Hematopoietic multipotent progenitor cell (in vitro differentiated cells): Measurements from ENCODE around the gene TSGA10. TPM values are rescaled to one million over a fixed set of nuclear protein-coding genes. Genes with fewer than 3 reads are reported as not detected.
A peak's percentile ranks its signal among the peaks of the same experiment; 100 is the strongest.
"Not testable (repeated sequence)": the region's sequence is repeated elsewhere in the genome, so short reads cannot be mapped to it uniquely, and the experiment has no call there.

Experiments
- DNase-seq, 3 donors: peaks; one replicate each; pipeline ENCODE4 v3.0.0-alpha.2; 2011 to 2015; ENCODE audit warnings: low read depth in 2 of 3, low spot score in 2 of 3
- total RNA-seq: library from RNA; depleted of rRNA; stranded (reverse); fragments of >200 nt; gene quantifications from one replicate; pipeline ENCODE4 v1.2.3, GENCODE V29; 2012

The TSGA10 gene
- total RNA-seq, 1 donor, result 2.7 TPM

- no peak for DNase-seq
Observed at GRCh38 chr2:99084256-99084655, 70.5 kb downstream of the TSGA10 start.

- DNase-seq, result no peak
Observed at GRCh38 chr2:99081891-99082290, 72.9 kb downstream of the TSGA10 start.

- DNase-seq, result no peak
Observed at GRCh38 chr2:99079226-99079625, 75.5 kb downstream of the TSGA10 start.

GRCh38 chr2:99072551-99072950 lies 82.2 kb downstream of the TSGA10 start:
- DNase-seq, result no peak

- DNase-seq, result no peak
Observed at GRCh38 chr2:99067871-99068625, 86.7 kb downstream of the TSGA10 start.

- DNase-seq, result peak; percentile 18 to 64 (median 64)
Observed at GRCh38 chr2:99066075-99066958, 88.4 kb downstream of the TSGA10 start.

GRCh38 chr2:99049187-99049586 lies 105.6 kb downstream of the TSGA10 start:
- DNase-seq, result not testable (repeated sequence)

- not testable (repeated sequence) for DNase-seq
Observed at GRCh38 chr2:99040736-99041300, 113.9 kb downstream of the TSGA10 start.

- no peak for DNase-seq
Observed at GRCh38 chr2:99035920-99036319, 118.8 kb downstream of the TSGA10 start.

- no peak for DNase-seq
Observed at GRCh38 chr2:99032786-99033185, 122.0 kb downstream of the TSGA10 start.

GRCh38 chr2:99032001-99032400 lies 122.7 kb downstream of the TSGA10 start:
- DNase-seq, result no peak

GRCh38 chr2:99031481-99031880 lies 123.3 kb downstream of the TSGA10 start:
- DNase-seq, result no peak

GRCh38 chr2:99028558-99028957 lies 126.2 kb downstream of the TSGA10 start:
- DNase-seq, result no peak

GRCh38 chr2:99027856-99028255 lies 126.9 kb downstream of the TSGA10 start:
- no peak for DNase-seq

- DNase-seq, result no peak
Observed at GRCh38 chr2:99000708-99001107, 154.0 kb downstream of the TSGA10 start.

- DNase-seq, result not testable (repeated sequence)
Observed at GRCh38 chr2:98988695-98989094, 166.0 kb downstream of the TSGA10 start.

GRCh38 chr2:98985905-98986666 lies 168.7 kb downstream of the TSGA10 start:
- peak in 1 of 3 donors; percentile 18 for DNase-seq

- DNase-seq, result no peak
Observed at GRCh38 chr2:98975611-98976010, 179.1 kb downstream of the TSGA10 start.

GRCh38 chr2:98972582-98973167 lies 182.1 kb downstream of the TSGA10 start:
- DNase-seq, result no peak

GRCh38 chr2:98959810-98960507 lies 194.8 kb downstream of the TSGA10 start:
- no peak for DNase-seq
